Measurements from ENCODE around the gene FSIP1.

DNA sequence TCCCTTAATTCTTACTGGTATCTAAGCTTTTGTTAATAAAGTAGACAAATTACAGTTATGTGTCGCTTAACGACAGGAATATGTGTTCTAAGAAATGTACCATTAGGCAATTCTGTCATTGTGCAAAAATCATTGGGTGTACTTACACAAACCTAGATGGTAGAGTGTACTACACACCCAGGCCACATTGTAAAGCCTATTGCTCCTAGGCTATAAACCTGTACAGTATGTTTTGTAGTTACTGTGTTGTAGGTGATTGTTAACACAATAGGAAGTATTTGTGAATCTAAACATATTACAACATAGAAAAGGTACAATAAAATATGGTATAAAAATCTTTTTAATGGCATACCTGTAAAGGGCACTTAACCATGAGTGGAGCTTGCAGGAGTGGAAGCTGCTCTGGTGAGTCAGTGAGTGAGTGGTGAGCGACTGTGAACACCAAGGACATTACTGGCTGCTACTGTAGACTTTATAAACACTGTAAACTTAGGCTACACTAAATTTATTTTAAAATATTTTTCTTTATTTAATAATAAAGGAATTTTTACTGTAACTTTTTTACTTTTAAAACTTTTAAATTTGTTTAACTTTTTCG lies 47.4 kb downstream of the FSIP1 start:
- TF ChIP-seq CTCF (IDR thresholded peaks at IDR 0.05; ENCODE audit: low read depth, low read length, poor library complexity, severe bottlenecking) (no peak), EZH2phosphoT487 (IDR thresholded peaks at IDR 0.05; ENCODE audit: borderline replicate concordance, low read length) (no peak)

All from DOHH2 (cell line).